K562 (cell line): ENCODE measurements around the gene IL12A. TPM values are rescaled to one million over a fixed set of nuclear protein-coding genes. Genes with fewer than 3 reads are reported as not detected.

Experiments used
- ATAC-seq: fragments of 200-7000 bp; cut with Tn5 transposase; 3 replicates; pipeline ENCODE4 v1.9.1; 2020; ENCODE audit warnings: moderate library complexity
- BruUV-seq: library from RNA; stranded (reverse); fragments of 400-500 nt; replicated peaks from 2 replicates; lab custom pipeline; 2021; lab: Mats Ljungman, UMichigan
- CTCF ChIA-PET: fragments of 300-600 bp; formaldehyde crosslinking; extraction: SDS; loops from one replicate; lab custom pipeline; 2021; ENCODE audit warnings: low intra/inter-chr PET ratio; lab: Yijun Ruan, JAX
- POLR2A ChIA-PET: fragments of 300-600, 350-650 bp; sonication (Branson Sonifier 250); formaldehyde crosslinking; extraction: SDS; loops from one replicate; lab custom pipeline; 2021; ENCODE audit warnings: antibody characterized with exemption, inconsistent platforms; lab: Yijun Ruan, JAX
- DNase-seq, 4 experiments: peaks; one replicate each; pipeline versions ENCODE4 v3.0.0 to v3.0.0-alpha.2; 2011 to 2018; ENCODE audit warnings: low spot score in 3 of 4, mixed read lengths in 3 of 4; ENCODE audit errors: extremely low read depth in 1 of 4
- FAIRE-seq: peaks from 2 replicates; lab custom pipeline; 2011; peaks lifted over from hg19 to GRCh38; lab: Jason Lieb, UNC
- H2AFZ ChIP-seq: 2 replicates; pipeline ENCODE4 v1.6.0; 2011; ENCODE audit warnings: low read depth, low read length, control low read depth, inconsistent platforms
- H3K27ac ChIP-seq: fragments of 200-600 bp; 3 replicates; pipeline ENCODE4 v1.8.0; 2011; ENCODE audit warnings: low read depth, mild to moderate bottlenecking, control low read depth, inconsistent platforms, low read length, moderate library complexity, mixed read lengths; ENCODE audit errors: extremely low read depth
- H3K27me3 ChIP-seq, 2 experiments: fragments of 300-600 bp in 1 of 2; 2 replicates in 1 of 2; 3 replicates in 1 of 2; pipeline versions ENCODE4 v1.6.0 to v1.8.0; 2011; ENCODE audit warnings: inconsistent platforms in 2 of 2, low read length in 2 of 2, mild to moderate bottlenecking in 1 of 2, mixed read lengths in 1 of 2, moderate library complexity in 1 of 2; ENCODE audit not compliant: control insufficient read depth in 2 of 2, insufficient read depth in 2 of 2
- H3K36me3 ChIP-seq: fragments of 300-600 bp; 3 replicates; pipeline ENCODE4 v1.8.0; 2011; ENCODE audit warnings: mild to moderate bottlenecking, low read length, inconsistent platforms; ENCODE audit not compliant: control insufficient read depth, insufficient read depth
- H3K4me1 ChIP-seq, 2 experiments: fragments of 200-600 bp in 1 of 2; replicated peaks in 1 of 2; 2 replicates in 1 of 2; 3 replicates in 1 of 2; pipeline versions ENCODE4 v1.5.1 to v1.8.0; 2011; ENCODE audit warnings: inconsistent platforms in 2 of 2, low read length in 2 of 2, mild to moderate bottlenecking in 1 of 2, mixed read lengths in 1 of 2, moderate library complexity in 1 of 2; ENCODE audit not compliant: control insufficient read depth in 2 of 2, insufficient read depth in 2 of 2
- H3K4me2 ChIP-seq: 2 replicates; pipeline ENCODE4 v1.6.1; 2011; ENCODE audit warnings: low read length, control low read depth, inconsistent platforms, mixed read lengths; ENCODE audit not compliant: insufficient read depth
- H3K4me3 ChIP-seq: fragments of 200-600 bp; sonication (generic), shearing (Covaris generic); 2 replicates; pipeline ENCODE4 v1.5.1; 2016; ENCODE audit warnings: control low read depth, inconsistent platforms
- H3K79me2 ChIP-seq: fragments of 200-600 bp; 3 replicates; pipeline ENCODE4 v1.8.0; 2011; ENCODE audit warnings: low read length, inconsistent platforms; ENCODE audit not compliant: control insufficient read depth, insufficient read depth
- H3K9ac ChIP-seq, 2 experiments: 2 replicates each; pipeline versions ENCODE4 v1.6.0 to v1.6.1; 2011; ENCODE audit warnings: low read depth in 2 of 2, low read length in 2 of 2, control low read depth in 1 of 2, inconsistent platforms in 1 of 2, mild to moderate bottlenecking in 1 of 2, mixed read lengths in 1 of 2; ENCODE audit not compliant: insufficient read depth in 1 of 2
- H3K9me1 ChIP-seq: one replicate; pipeline ENCODE4 v1.6.0; 2011; ENCODE audit warnings: inconsistent platforms, mild to moderate bottlenecking, low read length, moderate library complexity; ENCODE audit not compliant: control insufficient read depth, insufficient read depth
- H3K9me3 ChIP-seq: replicated peaks from 2 replicates; pipeline ENCODE4 v1.5.1; 2011; ENCODE audit warnings: low read depth, low read length, inconsistent platforms; ENCODE audit not compliant: control insufficient read depth, insufficient read depth
- H4K20me1 ChIP-seq: replicated peaks from 2 replicates; pipeline ENCODE4 v1.6.1; 2011; ENCODE audit warnings: low read length, inconsistent platforms, mixed read lengths; ENCODE audit not compliant: control insufficient read depth, insufficient read depth
- C11orf30 ChIP-seq: fragments of 450-650 bp; IDR thresholded peaks from 2 replicates; pipeline ENCODE4 v1.6.1; 2016; ENCODE audit warnings: low read depth, mild to moderate bottlenecking
- ERF ChIP-seq: fragments of 450-650 bp; formaldehyde crosslinking; IDR thresholded peaks from 2 replicates; pipeline ENCODE4 v1.4.0; 2020; ENCODE audit warnings: mild to moderate bottlenecking, mixed read lengths
- ESRRA ChIP-seq: fragments of 450-650 bp; IDR thresholded peaks from 2 replicates; pipeline ENCODE4 v1.6.1; 2014; ENCODE audit warnings: low read depth, mild to moderate bottlenecking, moderate library complexity, borderline replicate concordance
- MEIS2 ChIP-seq: fragments of 450-650 bp; IDR thresholded peaks from 2 replicates; pipeline ENCODE4 v1.6.1; 2014; ENCODE audit warnings: mild to moderate bottlenecking; ENCODE audit not compliant: partially characterized antibody
- MTF1 ChIP-seq: fragments of 250-450 bp; sonication (Bioruptor Pico); IDR thresholded peaks from 2 replicates; pipeline ENCODE4 v1.9.0; 2021; ENCODE audit warnings: moderate library complexity, mild to moderate bottlenecking, inconsistent platforms, borderline replicate concordance
- POLR2AphosphoS2 ChIP-seq: IDR thresholded peaks from 2 replicates; pipeline ENCODE4 v1.6.1; 2012; ENCODE audit warnings: low read length, improper control_type of control experiment
- RBM15 ChIP-seq: fragments of 200-400 bp; formaldehyde crosslinking; IDR thresholded peaks from 2 replicates; pipeline ENCODE4 v1.6.1; 2018; ENCODE audit warnings: mild to moderate bottlenecking, low read length, moderate library complexity; ENCODE audit not compliant: insufficient read depth
- SOX6 ChIP-seq: fragments of 450-650 bp; IDR thresholded peaks from 2 replicates; pipeline ENCODE4 v1.6.1; 2014; ENCODE audit warnings: mild to moderate bottlenecking
- TCF3 ChIP-seq: sonication (generic); formaldehyde crosslinking; IDR thresholded peaks from 2 replicates; pipeline ENCODE4 v1.4.0; 2020; ENCODE audit warnings: mild to moderate bottlenecking, missing genetic modification reagents
- ZNF217 ChIP-seq: sonication (generic); formaldehyde crosslinking; IDR thresholded peaks from 2 replicates; pipeline ENCODE4 v1.8.0; 2022; ENCODE audit warnings: mild to moderate bottlenecking, missing genetic modification reagents
- in situ Hi-C: fragments of 300-500 bp; cut with MboI; formaldehyde crosslinking; loops from 4 replicates; pipeline ENCODE4 v1.15.0; 2018; ENCODE audit warnings: inconsistent platforms, mixed read lengths
- intact Hi-C: fragments of 100-400 bp; cut with micrococcal nuclease; formaldehyde crosslinking; loops from 2 replicates; pipeline ENCODE4 v1.14.2; 2022
- polyA plus RNA-seq, 8 experiments: library from polyadenylated mRNA; depleted of rRNA in 4 of 8; stranded (reverse) in 5 of 8; unstranded in 3 of 8; fragments of >200 nt; fragmentation: Nextera tagmentation in 2 of 8; fragmentation: Illumina TruSeq in 1 of 8; extraction: Ambion mirVana in 2 of 8; extraction: Trizol in 1 of 8; gene quantifications; 2 replicates each; pipeline versions ENCODE4 v1.2.1 to v1.2.3, GENCODE V29; 2011 to 2014; ENCODE audit warnings: inconsistent platforms in 1 of 8, missing spikeins in 1 of 8
- total RNA-seq, 7 experiments: library from RNA; depleted of rRNA in 6 of 7; stranded (reverse); fragments of >200 nt in 6 of 7; fragmentation: Illumina TruSeq in 2 of 7; extraction: Trizol in 2 of 7; gene quantifications; 2 replicates each; pipeline versions ENCODE4 v1.2.1 to v1.2.3, GENCODE V29; 2011 to 2021; ENCODE audit warnings: low replicate concordance in 1 of 7
- TF ChIP-seq, protein P1 (sequence below): fragments of 200-600 bp; sonication (generic); IDR thresholded peaks from one replicate; pipeline ENCODE4 v1.6.1; 2012; ENCODE audit warnings: mild to moderate bottlenecking, low read depth, low read length, inconsistent platforms

IL12A gene
- total and polyA plus RNA-seq, 9 of the 15 experiments (the other 6 are each of a cell fraction or from before 2014, with no cell fraction given): not detected

DNA sequence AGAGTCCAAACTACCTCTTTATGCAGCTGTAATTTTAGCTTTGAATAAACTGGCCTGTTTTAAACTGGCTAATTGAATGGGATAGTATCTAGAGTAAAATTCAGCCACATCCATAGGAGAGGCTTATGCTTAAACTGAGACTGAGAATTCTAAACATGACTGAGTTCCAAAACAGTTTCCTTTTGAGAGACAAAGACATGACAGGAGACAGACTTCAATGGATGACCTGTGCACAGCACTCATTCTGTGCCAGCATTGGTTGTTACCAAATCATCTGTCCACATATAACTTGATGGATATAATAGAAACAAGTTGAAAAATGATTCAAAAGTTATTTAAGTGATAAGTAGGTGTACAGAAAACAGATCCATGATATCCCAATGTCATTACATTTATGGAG lies 20.9 kb downstream of the IL12A start:
- POLR2A ChIA-PET: no interaction called here
- H3K9me1 ChIP-seq: no peaks in the 10 kb centered on the region
- H3K9me3 ChIP-seq: no peaks in the 10 kb centered on the region
- CTCF ChIA-PET: interaction anchor here (1.6 kb wide), 1 partner anchor 125 kb away, joined by 4 read pairs; no protein-coding TSS in a partner anchor
- in situ Hi-C loops (loop anchor here (10.0 kb wide), 1 partner anchor 745 kb away; no protein-coding TSS in a partner anchor), intact Hi-C loops (loop anchor here (10.0 kb wide), 2 partner anchors 185 to 1165 kb away; no protein-coding TSS in a partner anchor)
- no peak overlapping the region for H2AFZ ChIP-seq
- DNase-seq (no peak), ATAC-seq (no peak), FAIRE-seq (no peak)
- H3K9ac ChIP-seq: no peak overlapping the region
- TF ChIP-seq MEIS2: no peak
- TF ChIP-seq POLR2AphosphoS2: no peak
- TF ChIP-seq ZNF217: no peak
- TF ChIP-seq SOX6: no peak
- no peak for TF ChIP-seq C11orf30
- TF ChIP-seq MTF1 (CRISPR knock-in tag): no peak
- TF ChIP-seq TCF3 (CRISPR knock-in tag): no peak
- no peak for TF ChIP-seq ERF (CRISPR knock-in tag)
- no peak for TF ChIP-seq RBM15
- TF ChIP-seq ESRRA: no peak
- TF ChIP-seq, protein P1, sequence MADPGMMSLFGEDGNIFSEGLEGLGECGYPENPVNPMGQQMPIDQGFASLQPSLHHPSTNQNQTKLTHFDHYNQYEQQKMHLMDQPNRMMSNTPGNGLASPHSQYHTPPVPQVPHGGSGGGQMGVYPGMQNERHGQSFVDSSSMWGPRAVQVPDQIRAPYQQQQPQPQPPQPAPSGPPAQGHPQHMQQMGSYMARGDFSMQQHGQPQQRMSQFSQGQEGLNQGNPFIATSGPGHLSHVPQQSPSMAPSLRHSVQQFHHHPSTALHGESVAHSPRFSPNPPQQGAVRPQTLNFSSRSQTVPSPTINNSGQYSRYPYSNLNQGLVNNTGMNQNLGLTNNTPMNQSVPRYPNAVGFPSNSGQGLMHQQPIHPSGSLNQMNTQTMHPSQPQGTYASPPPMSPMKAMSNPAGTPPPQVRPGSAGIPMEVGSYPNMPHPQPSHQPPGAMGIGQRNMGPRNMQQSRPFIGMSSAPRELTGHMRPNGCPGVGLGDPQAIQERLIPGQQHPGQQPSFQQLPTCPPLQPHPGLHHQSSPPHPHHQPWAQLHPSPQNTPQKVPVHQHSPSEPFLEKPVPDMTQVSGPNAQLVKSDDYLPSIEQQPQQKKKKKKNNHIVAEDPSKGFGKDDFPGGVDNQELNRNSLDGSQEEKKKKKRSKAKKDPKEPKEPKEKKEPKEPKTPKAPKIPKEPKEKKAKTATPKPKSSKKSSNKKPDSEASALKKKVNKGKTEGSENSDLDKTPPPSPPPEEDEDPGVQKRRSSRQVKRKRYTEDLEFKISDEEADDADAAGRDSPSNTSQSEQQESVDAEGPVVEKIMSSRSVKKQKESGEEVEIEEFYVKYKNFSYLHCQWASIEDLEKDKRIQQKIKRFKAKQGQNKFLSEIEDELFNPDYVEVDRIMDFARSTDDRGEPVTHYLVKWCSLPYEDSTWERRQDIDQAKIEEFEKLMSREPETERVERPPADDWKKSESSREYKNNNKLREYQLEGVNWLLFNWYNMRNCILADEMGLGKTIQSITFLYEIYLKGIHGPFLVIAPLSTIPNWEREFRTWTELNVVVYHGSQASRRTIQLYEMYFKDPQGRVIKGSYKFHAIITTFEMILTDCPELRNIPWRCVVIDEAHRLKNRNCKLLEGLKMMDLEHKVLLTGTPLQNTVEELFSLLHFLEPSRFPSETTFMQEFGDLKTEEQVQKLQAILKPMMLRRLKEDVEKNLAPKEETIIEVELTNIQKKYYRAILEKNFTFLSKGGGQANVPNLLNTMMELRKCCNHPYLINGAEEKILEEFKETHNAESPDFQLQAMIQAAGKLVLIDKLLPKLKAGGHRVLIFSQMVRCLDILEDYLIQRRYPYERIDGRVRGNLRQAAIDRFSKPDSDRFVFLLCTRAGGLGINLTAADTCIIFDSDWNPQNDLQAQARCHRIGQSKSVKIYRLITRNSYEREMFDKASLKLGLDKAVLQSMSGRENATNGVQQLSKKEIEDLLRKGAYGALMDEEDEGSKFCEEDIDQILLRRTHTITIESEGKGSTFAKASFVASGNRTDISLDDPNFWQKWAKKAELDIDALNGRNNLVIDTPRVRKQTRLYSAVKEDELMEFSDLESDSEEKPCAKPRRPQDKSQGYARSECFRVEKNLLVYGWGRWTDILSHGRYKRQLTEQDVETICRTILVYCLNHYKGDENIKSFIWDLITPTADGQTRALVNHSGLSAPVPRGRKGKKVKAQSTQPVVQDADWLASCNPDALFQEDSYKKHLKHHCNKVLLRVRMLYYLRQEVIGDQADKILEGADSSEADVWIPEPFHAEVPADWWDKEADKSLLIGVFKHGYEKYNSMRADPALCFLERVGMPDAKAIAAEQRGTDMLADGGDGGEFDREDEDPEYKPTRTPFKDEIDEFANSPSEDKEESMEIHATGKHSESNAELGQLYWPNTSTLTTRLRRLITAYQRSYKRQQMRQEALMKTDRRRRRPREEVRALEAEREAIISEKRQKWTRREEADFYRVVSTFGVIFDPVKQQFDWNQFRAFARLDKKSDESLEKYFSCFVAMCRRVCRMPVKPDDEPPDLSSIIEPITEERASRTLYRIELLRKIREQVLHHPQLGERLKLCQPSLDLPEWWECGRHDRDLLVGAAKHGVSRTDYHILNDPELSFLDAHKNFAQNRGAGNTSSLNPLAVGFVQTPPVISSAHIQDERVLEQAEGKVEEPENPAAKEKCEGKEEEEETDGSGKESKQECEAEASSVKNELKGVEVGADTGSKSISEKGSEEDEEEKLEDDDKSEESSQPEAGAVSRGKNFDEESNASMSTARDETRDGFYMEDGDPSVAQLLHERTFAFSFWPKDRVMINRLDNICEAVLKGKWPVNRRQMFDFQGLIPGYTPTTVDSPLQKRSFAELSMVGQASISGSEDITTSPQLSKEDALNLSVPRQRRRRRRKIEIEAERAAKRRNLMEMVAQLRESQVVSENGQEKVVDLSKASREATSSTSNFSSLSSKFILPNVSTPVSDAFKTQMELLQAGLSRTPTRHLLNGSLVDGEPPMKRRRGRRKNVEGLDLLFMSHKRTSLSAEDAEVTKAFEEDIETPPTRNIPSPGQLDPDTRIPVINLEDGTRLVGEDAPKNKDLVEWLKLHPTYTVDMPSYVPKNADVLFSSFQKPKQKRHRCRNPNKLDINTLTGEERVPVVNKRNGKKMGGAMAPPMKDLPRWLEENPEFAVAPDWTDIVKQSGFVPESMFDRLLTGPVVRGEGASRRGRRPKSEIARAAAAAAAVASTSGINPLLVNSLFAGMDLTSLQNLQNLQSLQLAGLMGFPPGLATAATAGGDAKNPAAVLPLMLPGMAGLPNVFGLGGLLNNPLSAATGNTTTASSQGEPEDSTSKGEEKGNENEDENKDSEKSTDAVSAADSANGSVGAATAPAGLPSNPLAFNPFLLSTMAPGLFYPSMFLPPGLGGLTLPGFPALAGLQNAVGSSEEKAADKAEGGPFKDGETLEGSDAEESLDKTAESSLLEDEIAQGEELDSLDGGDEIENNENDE: no peak
- BruUV-seq: no TSS peak
- no peaks in the 10 kb centered on the region for H3K27me3 ChIP-seq
- H3K4me3 ChIP-seq: no peak overlapping the region
- no peak overlapping the region for H3K4me2 ChIP-seq
- no peaks in the 10 kb centered on the region for H4K20me1 ChIP-seq
- H3K79me2 ChIP-seq: no peaks in the 10 kb centered on the region
- no peaks in the 10 kb centered on the region for H3K4me1 ChIP-seq
- H3K36me3 ChIP-seq: no peaks in the 10 kb centered on the region
- no peak overlapping the region for H3K27ac ChIP-seq
